ENCODE data around the gene HCAR1. TPM values are rescaled to one million over a fixed set of nuclear protein-coding genes. Genes with fewer than 3 reads are reported as not detected.

HCAR1 gene
- total RNA-seq, 1 experiment from 2014 or later, result 0.31 TPM

- no peaks in the 10 kb centered on the region for H3K9me3 ChIP-seq (ENCODE audit: control insufficient read depth, insufficient read depth, low read depth, low read length)
- ChIA-PET POLR2A (no interaction called here), CTCF (no interaction called here)
- no peak overlapping the region for H3K27ac ChIP-seq (ENCODE audit: low read length)
- ATAC-seq (no peak), DNase-seq (ENCODE audit: low read depth, low spot score) (no peak)
- intact Hi-C loops (cut with micrococcal nuclease; ENCODE audit: unreplicated experiment) (no loop called here), in situ Hi-C loops (cut with HindIII; ENCODE audit: low pct_unique_long_range_greater_than_20kb, low sequenced_read_pairs) (no loop called here)
- no peaks in the 10 kb centered on the region for H3K36me3 ChIP-seq (ENCODE audit: control insufficient read depth, insufficient read depth, low read length)
- BruUV-seq (replicated peaks), result no TSS peak
- TF ChIP-seq, protein P1, sequence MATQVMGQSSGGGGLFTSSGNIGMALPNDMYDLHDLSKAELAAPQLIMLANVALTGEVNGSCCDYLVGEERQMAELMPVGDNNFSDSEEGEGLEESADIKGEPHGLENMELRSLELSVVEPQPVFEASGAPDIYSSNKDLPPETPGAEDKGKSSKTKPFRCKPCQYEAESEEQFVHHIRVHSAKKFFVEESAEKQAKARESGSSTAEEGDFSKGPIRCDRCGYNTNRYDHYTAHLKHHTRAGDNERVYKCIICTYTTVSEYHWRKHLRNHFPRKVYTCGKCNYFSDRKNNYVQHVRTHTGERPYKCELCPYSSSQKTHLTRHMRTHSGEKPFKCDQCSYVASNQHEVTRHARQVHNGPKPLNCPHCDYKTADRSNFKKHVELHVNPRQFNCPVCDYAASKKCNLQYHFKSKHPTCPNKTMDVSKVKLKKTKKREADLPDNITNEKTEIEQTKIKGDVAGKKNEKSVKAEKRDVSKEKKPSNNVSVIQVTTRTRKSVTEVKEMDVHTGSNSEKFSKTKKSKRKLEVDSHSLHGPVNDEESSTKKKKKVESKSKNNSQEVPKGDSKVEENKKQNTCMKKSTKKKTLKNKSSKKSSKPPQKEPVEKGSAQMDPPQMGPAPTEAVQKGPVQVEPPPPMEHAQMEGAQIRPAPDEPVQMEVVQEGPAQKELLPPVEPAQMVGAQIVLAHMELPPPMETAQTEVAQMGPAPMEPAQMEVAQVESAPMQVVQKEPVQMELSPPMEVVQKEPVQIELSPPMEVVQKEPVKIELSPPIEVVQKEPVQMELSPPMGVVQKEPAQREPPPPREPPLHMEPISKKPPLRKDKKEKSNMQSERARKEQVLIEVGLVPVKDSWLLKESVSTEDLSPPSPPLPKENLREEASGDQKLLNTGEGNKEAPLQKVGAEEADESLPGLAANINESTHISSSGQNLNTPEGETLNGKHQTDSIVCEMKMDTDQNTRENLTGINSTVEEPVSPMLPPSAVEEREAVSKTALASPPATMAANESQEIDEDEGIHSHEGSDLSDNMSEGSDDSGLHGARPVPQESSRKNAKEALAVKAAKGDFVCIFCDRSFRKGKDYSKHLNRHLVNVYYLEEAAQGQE (IDR thresholded peaks at IDR 0.05; ENCODE audit: insufficient read depth in 1 of 2, low read depth in 2 of 2, low read length in 1 of 2), result no peak
- TF ChIP-seq, protein P2, sequence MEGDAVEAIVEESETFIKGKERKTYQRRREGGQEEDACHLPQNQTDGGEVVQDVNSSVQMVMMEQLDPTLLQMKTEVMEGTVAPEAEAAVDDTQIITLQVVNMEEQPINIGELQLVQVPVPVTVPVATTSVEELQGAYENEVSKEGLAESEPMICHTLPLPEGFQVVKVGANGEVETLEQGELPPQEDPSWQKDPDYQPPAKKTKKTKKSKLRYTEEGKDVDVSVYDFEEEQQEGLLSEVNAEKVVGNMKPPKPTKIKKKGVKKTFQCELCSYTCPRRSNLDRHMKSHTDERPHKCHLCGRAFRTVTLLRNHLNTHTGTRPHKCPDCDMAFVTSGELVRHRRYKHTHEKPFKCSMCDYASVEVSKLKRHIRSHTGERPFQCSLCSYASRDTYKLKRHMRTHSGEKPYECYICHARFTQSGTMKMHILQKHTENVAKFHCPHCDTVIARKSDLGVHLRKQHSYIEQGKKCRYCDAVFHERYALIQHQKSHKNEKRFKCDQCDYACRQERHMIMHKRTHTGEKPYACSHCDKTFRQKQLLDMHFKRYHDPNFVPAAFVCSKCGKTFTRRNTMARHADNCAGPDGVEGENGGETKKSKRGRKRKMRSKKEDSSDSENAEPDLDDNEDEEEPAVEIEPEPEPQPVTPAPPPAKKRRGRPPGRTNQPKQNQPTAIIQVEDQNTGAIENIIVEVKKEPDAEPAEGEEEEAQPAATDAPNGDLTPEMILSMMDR (IDR thresholded peaks at IDR 0.05), result no peak
- no peak for TF ChIP-seq SIN3A (IDR thresholded peaks at IDR 0.05; ENCODE audit: borderline replicate concordance, insufficient read depth, low read depth, low read length)
- TF ChIP-seq POLR2AphosphoS5 (IDR thresholded peaks at IDR 0.05; ENCODE audit: low read depth, low read length), result no peak
- no peak for TF ChIP-seq TCF7L2 (IDR thresholded peaks at IDR 0.05; ENCODE audit: low read depth, low read length)
- H3K4me1 ChIP-seq (ENCODE audit: control insufficient read depth, insufficient read depth, low read length), result peaks cover 9% of the 10 kb centered on the region
- H3K4me3 ChIP-seq (ENCODE audit: low read depth in 2 of 2, low read length in 2 of 2), result peak overlapping the region in 1 of 2 experiments; percentile 66; a peak in 2 of 4 replicates
- H3K27me3 ChIP-seq (ENCODE audit: control insufficient read depth, insufficient read depth, low read length), result no peaks in the 10 kb centered on the region
These were observed 945 bp downstream of the HCAR1 start for GRCh38 chr12:122729583-122730214.

- Histone ChIP-seq H3K27ac (ENCODE audit: low read length) (no peak overlapping the region), H3K27me3 (ENCODE audit: control insufficient read depth, insufficient read depth, low read length) (no peaks in the 10 kb centered on the region), H3K9me3 (ENCODE audit: control insufficient read depth, insufficient read depth, low read depth, low read length) (no peaks in the 10 kb centered on the region), H3K4me1 (ENCODE audit: control insufficient read depth, insufficient read depth, low read length) (peaks cover 8% of the 10 kb centered on the region), H3K4me3 (ENCODE audit: low read depth in 2 of 2, low read length in 2 of 2) (no peak overlapping the region), H3K36me3 (ENCODE audit: control insufficient read depth, insufficient read depth, low read length) (no peaks in the 10 kb centered on the region)
- ChIA-PET POLR2A (interaction anchor here (1.1 kb wide), 1 partner anchor 9 kb away, joined by 6 read pairs; no protein-coding TSS in a partner anchor), CTCF (interaction anchor here (0.7 kb wide), 1 partner anchor 507 kb away, joined by 6 read pairs; the partner anchor contains the start of gene MTRFR)
- BruUV-seq (replicated peaks), result no TSS peak
- in situ Hi-C loops (cut with HindIII; ENCODE audit: low pct_unique_long_range_greater_than_20kb, low sequenced_read_pairs) (no loop called here), intact Hi-C loops (cut with micrococcal nuclease; ENCODE audit: unreplicated experiment) (no loop called here)
- 0 out of 2 replicates have a peak, but pooled peaks have one; percentile 31 for ATAC-seq
- TF ChIP-seq SIN3A (IDR thresholded peaks at IDR 0.05; ENCODE audit: borderline replicate concordance, insufficient read depth, low read depth, low read length) (no peak), POLR2AphosphoS5 (IDR thresholded peaks at IDR 0.05; ENCODE audit: low read depth, low read length) (no peak), TCF7L2 (IDR thresholded peaks at IDR 0.05; ENCODE audit: low read depth, low read length) (no peak)
- TF ChIP-seq, protein P1 (IDR thresholded peaks at IDR 0.05; ENCODE audit: insufficient read depth in 1 of 2, low read depth in 2 of 2, low read length in 1 of 2), result no peak
- TF ChIP-seq, protein P2 (IDR thresholded peaks at IDR 0.05), result no peak
- DNase-seq (ENCODE audit: low read depth, low spot score), result peak; percentile 12
These were observed 4.5 kb downstream of the HCAR1 start for GRCh38 chr12:122726080-122726558.
